Stimulated activated naive CD4-positive, alpha-beta T cell (primary cell): ENCODE results near the gene TAT.
"Not testable (repeated sequence)": the region's sequence is repeated elsewhere in the genome, so short reads cannot be mapped to it uniquely, and the experiment has no call there.

Source experiments
- DNase-seq, 6 experiments: peaks; one replicate each; lab custom pipeline; 2025; lab: John Stamatoyannopoulos, UW

Gene TAT

GRCh38 chr16:71584543-71585317, 7.8 kb upstream of the TAT start:
- DNase-seq: no peak

DNA sequence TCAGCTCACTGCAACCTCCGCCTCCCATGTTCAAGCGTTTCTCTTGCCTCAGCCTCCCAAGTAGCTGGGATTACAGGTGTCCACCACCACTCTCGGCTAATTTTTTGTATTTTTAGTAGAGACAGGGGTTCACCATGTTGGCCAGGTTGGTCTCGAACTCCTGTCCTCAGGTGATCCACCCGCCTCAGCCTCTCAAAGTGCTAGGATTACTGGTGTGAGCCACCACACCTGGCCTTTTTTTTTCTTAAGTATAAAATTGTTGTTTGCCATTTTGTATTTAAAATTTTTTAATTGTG, 5.6 kb upstream of the TAT start:
- DNase-seq: not testable (repeated sequence)

DNA sequence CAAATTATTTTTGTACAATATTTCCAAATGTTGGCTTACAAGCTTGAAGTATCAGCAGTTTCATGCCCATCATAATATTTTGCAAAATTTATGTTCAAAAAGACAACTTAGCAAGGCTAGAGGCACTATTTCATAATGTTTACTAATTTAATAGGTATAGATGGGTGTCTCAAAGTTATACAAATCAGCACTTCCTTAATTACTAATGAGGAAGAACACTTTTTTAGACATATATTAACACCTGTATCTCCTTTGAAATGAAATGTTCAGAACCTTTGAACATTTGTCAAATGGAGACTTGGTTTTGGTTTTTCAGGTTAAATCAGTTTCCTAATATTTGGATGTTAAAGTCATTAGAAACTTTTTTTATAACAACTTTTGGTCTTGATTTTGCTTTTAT, 2.2 kb downstream of the TAT start:
- no peak for DNase-seq

GRCh38 chr16:71573387-71574094, 3.4 kb downstream of the TAT start:
- no peak for DNase-seq

- no peak for DNase-seq
Measured at GRCh38 chr16:71572497-71573116, 4.3 kb downstream of the TAT start.

GRCh38 chr16:71570144-71570543, 6.7 kb downstream of the TAT start:
- no peak for DNase-seq

DNA sequence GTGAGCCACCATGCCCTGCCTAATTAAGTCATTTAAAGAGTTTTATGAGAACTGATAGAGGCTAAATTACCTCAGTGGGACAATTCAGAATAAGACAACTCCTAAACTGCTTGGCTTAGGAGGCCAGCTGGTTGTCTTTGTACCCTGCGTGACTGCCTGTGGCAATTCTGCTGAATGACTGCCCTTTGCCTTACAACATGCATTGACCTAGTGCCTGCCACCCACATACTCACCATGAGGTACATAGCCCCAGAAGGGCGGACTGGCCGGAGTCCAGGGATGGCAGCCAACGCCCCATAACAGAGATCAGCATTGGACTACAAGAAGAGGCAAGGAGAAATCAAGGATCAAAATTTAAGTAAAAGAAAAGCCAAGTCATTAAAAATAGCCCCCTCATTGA, 7.3 kb downstream of the TAT start:
- no peak for DNase-seq

- DNase-seq: no peak
Measured at GRCh38 chr16:71568551-71568950, 8.3 kb downstream of the TAT start.

GRCh38 chr16:71567931-71568330, 9.0 kb downstream of the TAT start:
- DNase-seq: no peak

DNA sequence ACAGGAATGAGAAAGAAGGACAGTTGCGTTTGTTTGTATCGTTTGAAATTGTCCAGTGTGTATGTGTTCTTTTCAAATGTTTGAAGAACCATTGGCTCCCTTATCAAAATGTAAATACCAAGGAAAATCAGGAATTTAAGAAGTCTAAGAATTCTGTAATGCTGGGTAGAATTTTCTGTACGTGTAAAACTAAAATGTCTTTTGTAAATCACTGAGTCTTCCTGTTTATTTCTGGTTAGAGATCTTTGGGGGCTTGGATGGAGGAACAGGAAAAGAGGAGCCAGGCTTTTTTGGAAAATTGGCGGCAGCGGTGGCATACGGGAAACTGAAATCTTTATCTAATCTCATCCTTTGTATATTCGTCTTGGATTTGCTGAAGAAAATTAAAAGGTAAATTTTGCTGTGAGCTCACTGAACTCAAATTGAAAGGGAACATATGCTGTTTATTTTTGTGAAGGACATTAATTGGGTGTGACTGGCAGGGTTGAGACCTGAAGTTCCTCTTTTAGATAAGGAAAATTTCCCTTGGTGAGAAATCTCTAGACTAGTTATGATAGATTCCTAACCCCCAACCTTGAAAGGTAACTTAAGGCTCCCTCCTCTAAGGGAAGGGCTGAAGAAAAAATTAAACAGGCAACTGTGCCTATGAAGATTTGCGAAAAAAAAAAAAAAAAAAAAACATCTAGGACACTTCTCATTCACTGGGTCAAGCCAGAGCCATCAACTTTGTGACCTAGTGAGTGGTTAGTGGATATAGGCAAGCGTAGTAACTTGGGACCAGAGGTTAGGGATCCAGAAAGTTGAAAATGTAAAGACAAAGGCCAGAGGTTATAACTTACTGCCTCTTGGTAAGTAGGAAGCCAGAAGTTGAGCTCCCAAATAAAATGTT, 10.8 kb downstream of the TAT start:
- peak in 1 of 6 experiments; percentile 20 for DNase-seq

DNA sequence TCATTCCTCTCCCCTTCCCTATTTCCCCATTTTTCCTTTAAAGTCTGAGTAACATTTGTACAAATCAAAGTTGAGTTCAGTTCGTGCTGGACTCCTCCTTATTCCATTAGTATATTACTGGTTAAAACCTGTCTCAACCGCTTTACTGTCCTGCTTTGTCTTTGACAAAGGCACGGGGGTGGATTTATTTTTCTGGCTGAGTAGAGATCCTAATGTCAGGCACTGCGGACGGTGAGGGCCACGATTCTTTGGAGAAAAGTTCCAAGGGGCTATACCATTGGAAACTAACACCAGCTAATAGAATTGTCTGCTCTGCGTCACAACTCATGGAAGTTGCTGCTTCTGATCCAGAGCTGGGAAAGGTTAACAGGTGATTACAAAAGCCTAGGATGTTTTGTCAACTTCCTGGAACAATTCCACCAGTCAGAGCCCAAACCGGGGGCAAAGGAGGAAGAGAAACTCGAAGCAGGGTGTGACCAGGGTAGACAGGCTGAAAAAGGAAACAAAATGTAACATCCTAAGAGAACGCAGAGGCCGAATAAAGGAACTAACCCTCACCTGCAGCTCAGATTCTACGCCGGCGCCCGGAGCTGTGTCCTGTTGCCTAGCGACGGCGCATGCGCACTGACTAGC, 12.4 kb downstream of the TAT start:
- no peak for DNase-seq

GRCh38 chr16:71562552-71562951, 14.3 kb downstream of the TAT start:
- no peak for DNase-seq

- not testable (repeated sequence) for DNase-seq
Measured at GRCh38 chr16:71561886-71562285, 15.0 kb downstream of the TAT start.

GRCh38 chr16:71559855-71560254, 17.0 kb downstream of the TAT start:
- no peak for DNase-seq

- DNase-seq: no peak
Measured at GRCh38 chr16:71557954-71558582, 18.8 kb downstream of the TAT start.

GRCh38 chr16:71557299-71557698, 19.6 kb downstream of the TAT start:
- no peak for DNase-seq

DNA sequence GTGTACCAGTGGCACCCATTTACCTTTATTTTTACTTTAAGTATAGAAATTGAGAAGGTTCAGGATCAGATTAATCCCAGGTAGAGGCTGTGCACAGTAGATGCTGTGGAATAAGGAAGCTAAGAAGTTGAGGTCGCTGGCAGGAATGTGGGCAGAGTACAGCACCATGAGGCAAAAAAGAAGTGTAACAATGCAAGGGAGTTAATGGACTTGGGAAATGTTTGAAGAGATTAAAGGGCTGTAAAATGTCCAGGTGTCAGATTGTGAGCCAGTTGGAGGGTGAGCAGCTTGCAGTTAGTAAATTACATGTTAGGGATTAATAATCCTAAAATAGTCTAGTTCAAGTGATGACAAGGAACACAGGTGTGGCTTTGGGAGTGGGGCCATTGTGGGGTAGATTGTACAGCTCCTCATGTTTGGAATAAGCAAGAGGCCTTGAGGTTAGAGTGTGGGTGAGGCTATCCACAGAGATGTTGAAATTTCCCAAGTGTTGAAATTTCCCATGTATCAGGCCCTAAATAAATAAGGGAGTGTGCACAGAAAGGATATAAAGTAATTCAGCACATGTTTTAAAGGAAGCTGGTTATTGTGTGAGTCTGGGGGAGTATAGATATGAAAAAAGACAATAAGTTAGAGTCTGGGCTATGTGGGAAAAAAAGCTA, 21.5 kb downstream of the TAT start:
- no peak for DNase-seq

- no peak for DNase-seq
Measured at GRCh38 chr16:71552698-71553503, 24.0 kb downstream of the TAT start.

GRCh38 chr16:71547168-71547567, 29.7 kb downstream of the TAT start:
- no peak for DNase-seq

DNA sequence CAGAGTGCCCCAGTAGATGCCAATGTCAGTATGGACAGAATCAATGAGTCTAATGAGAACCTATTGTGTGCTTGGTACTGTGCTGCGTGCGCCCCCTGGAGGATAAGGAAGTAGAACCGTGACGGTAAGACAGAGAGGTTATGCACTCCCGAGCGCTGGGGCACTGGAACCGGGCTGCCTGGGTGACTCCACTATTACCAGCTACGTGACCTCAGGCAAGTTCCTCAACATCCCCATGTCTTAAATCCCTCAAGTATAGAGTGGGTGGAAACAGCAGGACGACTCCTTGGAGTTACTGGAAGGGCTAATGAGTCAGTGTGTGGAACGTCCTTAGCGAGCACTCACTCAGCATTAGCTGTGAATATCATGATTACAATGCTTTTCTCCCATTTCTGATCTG, 34.5 kb downstream of the TAT start:
- DNase-seq: peak; percentile 2 to 39 (median 18)
